ENCODE data around the gene PCDHGB4.

GRCh38 chr5:141409598-141410306, 22.3 kb downstream of the PCDHGB4 start:
- no peak for TF ChIP-seq CTCF (IDR thresholded peaks at IDR 0.05; ENCODE audit: poor library complexity, severe bottlenecking)
- TF ChIP-seq POLR2AphosphoS5 (IDR thresholded peaks at IDR 0.05), result no peak
- TF ChIP-seq REST (IDR thresholded peaks at IDR 0.05; ENCODE audit: borderline replicate concordance), result no peak
